ENCODE results near the gene CNBD2. TPM values are rescaled to one million over a fixed set of nuclear protein-coding genes. Genes with fewer than 3 reads are reported as not detected.

The CNBD2 gene
- total RNA-seq, 1 experiment from 2014 or later: 3.8 TPM

DNA sequence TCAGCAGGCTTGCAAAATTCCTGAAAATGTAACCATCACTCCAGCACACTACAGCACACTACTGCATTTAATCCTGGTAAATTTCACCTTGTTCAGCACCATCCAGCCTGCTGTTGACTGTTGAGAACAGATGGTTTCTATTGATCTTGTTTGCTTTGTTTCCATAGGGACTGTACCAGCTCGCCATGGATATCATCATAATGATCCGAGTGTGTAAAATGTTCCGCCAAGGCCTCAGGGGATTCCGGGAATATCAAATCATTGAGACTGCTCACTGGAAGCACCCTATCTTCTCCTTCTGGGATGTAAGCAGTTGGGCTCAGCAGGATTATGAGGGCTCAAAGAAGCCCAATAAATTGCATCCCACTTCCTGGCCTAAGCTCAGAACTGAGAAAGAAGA lies 4.1 kb downstream of the CNBD2 start:
- no peak for ATAC-seq

DNA sequence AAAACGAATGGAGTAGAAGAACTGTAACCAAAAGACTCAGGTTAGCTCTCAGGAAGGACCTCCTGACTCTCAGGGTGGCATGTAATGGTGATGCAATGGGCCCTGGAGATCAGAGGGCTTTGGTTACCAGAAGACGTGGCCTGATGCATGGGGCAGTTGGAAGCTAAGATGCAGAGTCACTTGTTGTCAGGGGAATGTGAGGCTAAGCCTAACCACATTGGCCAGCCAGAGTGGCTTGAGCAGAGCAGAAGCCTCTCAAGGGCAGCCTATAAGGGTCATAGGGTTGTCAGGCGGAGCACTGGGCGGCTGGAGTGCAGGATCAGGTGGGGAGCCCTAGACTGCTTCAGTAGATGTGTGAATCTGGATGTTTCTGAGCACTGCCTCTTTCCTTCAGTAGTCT lies 5.9 kb downstream of the CNBD2 start:
- no peak for TF ChIP-seq RELA (CRISPR knock-in tag; IDR thresholded peaks at IDR 0.05; ENCODE audit: borderline replicate concordance)
- no peak for TF ChIP-seq ZNF219 (CRISPR knock-in tag; IDR thresholded peaks at IDR 0.05; ENCODE audit: borderline replicate concordance)
- no peak for TF ChIP-seq SMAD4 (CRISPR knock-in tag; IDR thresholded peaks at IDR 0.05)
- no peak for TF ChIP-seq MXD4 (CRISPR knock-in tag; IDR thresholded peaks at IDR 0.05; ENCODE audit: borderline replicate concordance)
- no peak for TF ChIP-seq ZNF671 (CRISPR knock-in tag; IDR thresholded peaks at IDR 0.05)
- TF ChIP-seq ZNF396 (CRISPR knock-in tag; IDR thresholded peaks at IDR 0.05; ENCODE audit: borderline replicate concordance): no peak
- TF ChIP-seq PRRX2 (CRISPR knock-in tag; IDR thresholded peaks at IDR 0.05): no peak
- TF ChIP-seq NFE2L1 (CRISPR knock-in tag; IDR thresholded peaks at IDR 0.05): no peak
- no peak for TF ChIP-seq NFYB (CRISPR knock-in tag; conservative IDR thresholded peaks at IDR 0.05; ENCODE audit: low read depth)
- TF ChIP-seq HMGA2 (CRISPR knock-in tag; IDR thresholded peaks at IDR 0.05): no peak
- no peak for TF ChIP-seq ZNF416 (CRISPR knock-in tag; IDR thresholded peaks at IDR 0.05)
- TF ChIP-seq ZBTB21 (CRISPR knock-in tag; IDR thresholded peaks at IDR 0.05; ENCODE audit: borderline replicate concordance): no peak
- TF ChIP-seq, protein P1, sequence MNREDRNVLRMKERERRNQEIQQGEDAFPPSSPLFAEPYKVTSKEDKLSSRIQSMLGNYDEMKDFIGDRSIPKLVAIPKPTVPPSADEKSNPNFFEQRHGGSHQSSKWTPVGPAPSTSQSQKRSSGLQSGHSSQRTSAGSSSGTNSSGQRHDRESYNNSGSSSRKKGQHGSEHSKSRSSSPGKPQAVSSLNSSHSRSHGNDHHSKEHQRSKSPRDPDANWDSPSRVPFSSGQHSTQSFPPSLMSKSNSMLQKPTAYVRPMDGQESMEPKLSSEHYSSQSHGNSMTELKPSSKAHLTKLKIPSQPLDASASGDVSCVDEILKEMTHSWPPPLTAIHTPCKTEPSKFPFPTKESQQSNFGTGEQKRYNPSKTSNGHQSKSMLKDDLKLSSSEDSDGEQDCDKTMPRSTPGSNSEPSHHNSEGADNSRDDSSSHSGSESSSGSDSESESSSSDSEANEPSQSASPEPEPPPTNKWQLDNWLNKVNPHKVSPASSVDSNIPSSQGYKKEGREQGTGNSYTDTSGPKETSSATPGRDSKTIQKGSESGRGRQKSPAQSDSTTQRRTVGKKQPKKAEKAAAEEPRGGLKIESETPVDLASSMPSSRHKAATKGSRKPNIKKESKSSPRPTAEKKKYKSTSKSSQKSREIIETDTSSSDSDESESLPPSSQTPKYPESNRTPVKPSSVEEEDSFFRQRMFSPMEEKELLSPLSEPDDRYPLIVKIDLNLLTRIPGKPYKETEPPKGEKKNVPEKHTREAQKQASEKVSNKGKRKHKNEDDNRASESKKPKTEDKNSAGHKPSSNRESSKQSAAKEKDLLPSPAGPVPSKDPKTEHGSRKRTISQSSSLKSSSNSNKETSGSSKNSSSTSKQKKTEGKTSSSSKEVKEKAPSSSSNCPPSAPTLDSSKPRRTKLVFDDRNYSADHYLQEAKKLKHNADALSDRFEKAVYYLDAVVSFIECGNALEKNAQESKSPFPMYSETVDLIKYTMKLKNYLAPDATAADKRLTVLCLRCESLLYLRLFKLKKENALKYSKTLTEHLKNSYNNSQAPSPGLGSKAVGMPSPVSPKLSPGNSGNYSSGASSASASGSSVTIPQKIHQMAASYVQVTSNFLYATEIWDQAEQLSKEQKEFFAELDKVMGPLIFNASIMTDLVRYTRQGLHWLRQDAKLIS (CRISPR knock-in tag; IDR thresholded peaks at IDR 0.05; ENCODE audit: borderline replicate concordance): no peak
- no peak for TF ChIP-seq NFATC4 (CRISPR knock-in tag; IDR thresholded peaks at IDR 0.05)
- no peak for TF ChIP-seq OVOL2 (CRISPR knock-in tag; IDR thresholded peaks at IDR 0.05; ENCODE audit: borderline replicate concordance)
- no peak for TF ChIP-seq NR1H2 (CRISPR knock-in tag; IDR thresholded peaks at IDR 0.05)
- no peaks in the 10 kb centered on the region for H3K36me3 Mint-ChIP-seq
- POLR2A ChIA-PET: no interaction called here
- H3K27me3 Mint-ChIP-seq (ENCODE audit: low read depth): no peaks in the 10 kb centered on the region; the same call in 1 of the 2 replicates
- no peak overlapping the region for H3K27ac Mint-ChIP-seq
- no peak for DNase-seq (ENCODE audit: low spot score)
- H3K9me3 Mint-ChIP-seq: peaks cover 14% of the 10 kb centered on the region
- no peak overlapping the region for H3K4me3 Mint-ChIP-seq
- ATAC-seq: no peak
- CTCF ChIA-PET: interaction anchor here (1.1 kb wide), 1 partner anchor 14 kb away, joined by 3 read pairs; no protein-coding TSS in a partner anchor
- no peaks in the 10 kb centered on the region for H3K4me1 Mint-ChIP-seq

More for the DNA sequence above, 4.1 kb downstream of the CNBD2 start:
- ChIA-PET CTCF (no interaction called here), POLR2A (no interaction called here)
- H3K4me1 Mint-ChIP-seq: peaks cover 11% of the 10 kb centered on the region
- no peaks in the 10 kb centered on the region for H3K36me3 Mint-ChIP-seq
- H3K27ac Mint-ChIP-seq: no peak overlapping the region
- TF ChIP-seq JUN (CRISPR knock-in tag; IDR thresholded peaks at IDR 0.05): no peak
- no peak for TF ChIP-seq ZNF671 (CRISPR knock-in tag; IDR thresholded peaks at IDR 0.05)
- no peak for TF ChIP-seq SP1 (CRISPR knock-in tag; conservative IDR thresholded peaks at IDR 0.05)
- TF ChIP-seq, protein P2, sequence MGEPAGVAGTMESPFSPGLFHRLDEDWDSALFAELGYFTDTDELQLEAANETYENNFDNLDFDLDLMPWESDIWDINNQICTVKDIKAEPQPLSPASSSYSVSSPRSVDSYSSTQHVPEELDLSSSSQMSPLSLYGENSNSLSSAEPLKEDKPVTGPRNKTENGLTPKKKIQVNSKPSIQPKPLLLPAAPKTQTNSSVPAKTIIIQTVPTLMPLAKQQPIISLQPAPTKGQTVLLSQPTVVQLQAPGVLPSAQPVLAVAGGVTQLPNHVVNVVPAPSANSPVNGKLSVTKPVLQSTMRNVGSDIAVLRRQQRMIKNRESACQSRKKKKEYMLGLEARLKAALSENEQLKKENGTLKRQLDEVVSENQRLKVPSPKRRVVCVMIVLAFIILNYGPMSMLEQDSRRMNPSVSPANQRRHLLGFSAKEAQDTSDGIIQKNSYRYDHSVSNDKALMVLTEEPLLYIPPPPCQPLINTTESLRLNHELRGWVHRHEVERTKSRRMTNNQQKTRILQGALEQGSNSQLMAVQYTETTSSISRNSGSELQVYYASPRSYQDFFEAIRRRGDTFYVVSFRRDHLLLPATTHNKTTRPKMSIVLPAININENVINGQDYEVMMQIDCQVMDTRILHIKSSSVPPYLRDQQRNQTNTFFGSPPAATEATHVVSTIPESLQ (CRISPR knock-in tag; IDR thresholded peaks at IDR 0.05): no peak
- TF ChIP-seq ELF4 (CRISPR knock-in tag; IDR thresholded peaks at IDR 0.05; ENCODE audit: low read depth): no peak
- TF ChIP-seq OVOL2 (CRISPR knock-in tag; IDR thresholded peaks at IDR 0.05; ENCODE audit: borderline replicate concordance): no peak
- no peak for TF ChIP-seq CREB1 (CRISPR knock-in tag; IDR thresholded peaks at IDR 0.05)
- no peak for TF ChIP-seq ZBTB21 (CRISPR knock-in tag; IDR thresholded peaks at IDR 0.05; ENCODE audit: borderline replicate concordance)
- no peak for TF ChIP-seq MYBL2 (CRISPR knock-in tag; IDR thresholded peaks at IDR 0.05)
- TF ChIP-seq, protein P3, sequence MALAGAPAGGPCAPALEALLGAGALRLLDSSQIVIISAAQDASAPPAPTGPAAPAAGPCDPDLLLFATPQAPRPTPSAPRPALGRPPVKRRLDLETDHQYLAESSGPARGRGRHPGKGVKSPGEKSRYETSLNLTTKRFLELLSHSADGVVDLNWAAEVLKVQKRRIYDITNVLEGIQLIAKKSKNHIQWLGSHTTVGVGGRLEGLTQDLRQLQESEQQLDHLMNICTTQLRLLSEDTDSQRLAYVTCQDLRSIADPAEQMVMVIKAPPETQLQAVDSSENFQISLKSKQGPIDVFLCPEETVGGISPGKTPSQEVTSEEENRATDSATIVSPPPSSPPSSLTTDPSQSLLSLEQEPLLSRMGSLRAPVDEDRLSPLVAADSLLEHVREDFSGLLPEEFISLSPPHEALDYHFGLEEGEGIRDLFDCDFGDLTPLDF (CRISPR knock-in tag; IDR thresholded peaks at IDR 0.05): no peak
- TF ChIP-seq, protein P1 (CRISPR knock-in tag; IDR thresholded peaks at IDR 0.05; ENCODE audit: borderline replicate concordance): no peak
- TF ChIP-seq KAT7 (CRISPR knock-in tag; IDR thresholded peaks at IDR 0.05; ENCODE audit: borderline replicate concordance): no peak
- no peak overlapping the region for H3K4me3 Mint-ChIP-seq
- peaks cover 14% of the 10 kb centered on the region for H3K9me3 Mint-ChIP-seq
- no peak for DNase-seq (ENCODE audit: low spot score)
- H3K27me3 Mint-ChIP-seq (ENCODE audit: low read depth): no peaks in the 10 kb centered on the region; the same call in 1 of the 2 replicates

Measured in WTC11 (cell line).